ENCODE results near the gene RIC8A. TPM values are rescaled to one million over a fixed set of nuclear protein-coding genes. Genes with fewer than 3 reads are reported as not detected.

Gene RIC8A
- total RNA-seq, 1 donor from 2014 or later = 102 TPM

- Histone ChIP-seq H3K36me3 (peaks cover 0 to 21% of the 10 kb centered on the region in 2 donors), H3K27me3 (no peaks in the 10 kb centered on the region), H3K9me3 (no peaks in the 10 kb centered on the region), H3K4me1 (no peaks in the 10 kb centered on the region), H3K4me3 (no peak overlapping the region), H3K27ac (no peak overlapping the region)
- no peak for DNase-seq (ENCODE audit: low spot score in 2 of 2)
- intact Hi-C loops (cut with DNase I) = no loop called here
- TF ChIP-seq, protein P1, sequence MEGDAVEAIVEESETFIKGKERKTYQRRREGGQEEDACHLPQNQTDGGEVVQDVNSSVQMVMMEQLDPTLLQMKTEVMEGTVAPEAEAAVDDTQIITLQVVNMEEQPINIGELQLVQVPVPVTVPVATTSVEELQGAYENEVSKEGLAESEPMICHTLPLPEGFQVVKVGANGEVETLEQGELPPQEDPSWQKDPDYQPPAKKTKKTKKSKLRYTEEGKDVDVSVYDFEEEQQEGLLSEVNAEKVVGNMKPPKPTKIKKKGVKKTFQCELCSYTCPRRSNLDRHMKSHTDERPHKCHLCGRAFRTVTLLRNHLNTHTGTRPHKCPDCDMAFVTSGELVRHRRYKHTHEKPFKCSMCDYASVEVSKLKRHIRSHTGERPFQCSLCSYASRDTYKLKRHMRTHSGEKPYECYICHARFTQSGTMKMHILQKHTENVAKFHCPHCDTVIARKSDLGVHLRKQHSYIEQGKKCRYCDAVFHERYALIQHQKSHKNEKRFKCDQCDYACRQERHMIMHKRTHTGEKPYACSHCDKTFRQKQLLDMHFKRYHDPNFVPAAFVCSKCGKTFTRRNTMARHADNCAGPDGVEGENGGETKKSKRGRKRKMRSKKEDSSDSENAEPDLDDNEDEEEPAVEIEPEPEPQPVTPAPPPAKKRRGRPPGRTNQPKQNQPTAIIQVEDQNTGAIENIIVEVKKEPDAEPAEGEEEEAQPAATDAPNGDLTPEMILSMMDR (IDR thresholded peaks at IDR 0.05) = no peak
These were observed 18.4 kb downstream of the RIC8A start for GRCh38 chr11:225734-226453.

DNA sequence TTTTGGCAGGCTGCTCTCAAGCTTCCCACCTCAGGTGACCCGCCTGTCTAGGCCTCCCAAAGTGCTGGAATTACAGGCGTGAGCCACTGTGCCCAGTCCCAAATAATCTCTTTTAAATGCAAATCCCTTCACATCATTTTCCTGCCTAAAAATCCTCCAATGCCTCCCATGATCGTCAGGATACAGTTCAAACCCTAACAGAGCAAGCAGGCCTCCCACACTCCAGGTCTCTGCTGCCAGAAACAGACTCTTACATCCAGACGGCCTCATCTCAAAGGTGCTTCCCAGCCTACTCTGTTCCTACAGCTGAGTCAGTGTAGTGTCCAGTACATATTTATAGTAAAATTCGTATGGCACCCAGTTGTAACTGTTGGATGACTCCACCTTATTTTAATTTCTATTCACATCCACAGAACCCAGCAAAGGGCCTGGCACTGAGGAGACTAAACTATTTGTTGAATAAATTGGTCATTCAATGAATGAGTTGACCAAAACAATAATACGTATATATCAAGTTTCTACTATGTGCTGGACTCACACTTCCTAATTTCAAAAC, 20.4 kb downstream of the RIC8A start:
- no peak overlapping the region for H3K27ac ChIP-seq
- intact Hi-C loops (cut with DNase I) = no loop called here
- H3K4me1 ChIP-seq = no peaks in the 10 kb centered on the region
- H3K9me3 ChIP-seq = no peaks in the 10 kb centered on the region
- H3K27me3 ChIP-seq = no peaks in the 10 kb centered on the region
- TF ChIP-seq, protein P1 (IDR thresholded peaks at IDR 0.05) = no peak
- H3K36me3 ChIP-seq = peaks cover 0 to 14% of the 10 kb centered on the region in 2 donors
- DNase-seq (ENCODE audit: low spot score in 2 of 2) = no peak
- no peak overlapping the region for H3K4me3 ChIP-seq

GRCh38 chr11:230431-230830, 22.9 kb downstream of the RIC8A start:
- H3K9me3 ChIP-seq = no peaks in the 10 kb centered on the region
- no peak overlapping the region for H3K4me3 ChIP-seq
- intact Hi-C loops (cut with DNase I) = no loop called here
- peaks cover 5 to 8% of the 10 kb centered on the region in 2 donors for H3K4me1 ChIP-seq
- no peak overlapping the region for H3K27ac ChIP-seq
- H3K27me3 ChIP-seq = no peaks in the 10 kb centered on the region
- no peak for DNase-seq (ENCODE audit: low spot score in 2 of 2)
- peaks cover 0 to 14% of the 10 kb centered on the region in 2 donors for H3K36me3 ChIP-seq
- TF ChIP-seq, protein P1 (IDR thresholded peaks at IDR 0.05) = no peak

DNA sequence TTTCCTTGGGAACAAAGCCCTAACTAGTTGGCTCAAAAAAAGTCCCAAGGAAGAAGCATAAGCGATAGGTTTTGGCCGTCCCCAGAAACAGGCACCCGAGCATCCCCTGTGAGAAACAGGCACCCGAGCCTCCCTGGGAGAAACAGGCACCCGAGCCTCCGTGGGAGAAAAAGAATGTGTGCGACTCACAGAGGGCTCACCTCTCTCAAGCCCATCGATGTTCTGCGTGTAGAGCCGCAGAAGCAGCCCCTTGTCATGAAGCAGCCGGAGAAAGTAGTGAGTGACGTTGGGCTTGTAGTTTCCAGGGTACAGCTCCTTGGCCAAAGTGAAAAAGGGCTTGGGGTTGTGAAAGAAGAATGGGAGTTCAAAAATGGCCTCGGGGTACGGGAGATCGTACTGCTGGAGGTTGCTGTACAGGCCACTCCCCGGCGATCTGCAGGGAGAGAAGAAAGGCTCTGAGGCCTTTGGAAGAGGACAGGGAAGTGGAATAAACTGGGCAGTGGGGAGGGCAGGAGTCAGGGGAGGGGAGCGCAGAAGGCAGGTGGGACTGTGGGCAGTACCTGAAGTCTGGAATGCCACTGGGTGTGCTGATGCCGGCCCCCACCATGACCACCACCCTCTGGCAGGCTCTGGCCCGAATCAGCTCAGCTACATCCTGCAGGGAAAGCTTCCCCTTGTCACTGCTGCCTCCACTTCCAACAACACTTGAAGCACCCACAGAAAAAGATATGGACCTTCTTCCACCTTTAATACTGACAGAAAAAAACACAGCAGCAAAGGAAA, 25.5 kb downstream of the RIC8A start:
- no peaks in the 10 kb centered on the region for H3K9me3 ChIP-seq

GRCh38 chr11:235180-235579, 27.7 kb downstream of the RIC8A start:
- DNase-seq (ENCODE audit: low spot score in 2 of 2) = peak in 1 of 2 donors; percentile 62
- intact Hi-C loops (cut with DNase I) = loop anchor here (5.0 kb wide), 2 partner anchors 72 to 342 kb away; partner anchors contain the start of genes IFITM2 and PHRF1
- Histone ChIP-seq H3K4me3 (peak overlapping the region; percentile 96 to 99), H3K27ac (peak overlapping the region in 1 of 2 donors; percentile 98), H3K27me3 (no peaks in the 10 kb centered on the region), H3K9me3 (no peaks in the 10 kb centered on the region), H3K4me1 (peaks cover 8 to 15% of the 10 kb centered on the region in 2 donors), H3K36me3 (peaks cover 2 to 3% of the 10 kb centered on the region in 2 donors)
- TF ChIP-seq, protein P1 (IDR thresholded peaks at IDR 0.05) = no peak

More for the DNA sequence above, 25.5 kb downstream of the RIC8A start:
- H3K4me3 ChIP-seq = no peak overlapping the region
- H3K27me3 ChIP-seq = no peaks in the 10 kb centered on the region
- no peak overlapping the region for H3K27ac ChIP-seq
- TF ChIP-seq, protein P1 (IDR thresholded peaks at IDR 0.05) = no peak
- peak in 1 of 2 donors; percentile 53 for DNase-seq (ENCODE audit: low spot score in 2 of 2)
- intact Hi-C loops (cut with DNase I) = no loop called here
- H3K36me3 ChIP-seq = peaks cover 0 to 11% of the 10 kb centered on the region in 2 donors
- H3K4me1 ChIP-seq = peaks cover 8 to 15% of the 10 kb centered on the region in 2 donors

Data from ascending aorta (tissue), 2 donors.